GM23248 (cell line): ENCODE results near the gene PTP4A2. TPM values are rescaled to one million over a fixed set of nuclear protein-coding genes. Genes with fewer than 3 reads are reported as not detected.
"Not testable (repeated sequence)": the region's sequence is repeated elsewhere in the genome, so short reads cannot be mapped to it uniquely, and the experiment has no call there.

Source experiments
- DNase-seq: peaks from one replicate; pipeline ENCODE4 v3.0.0-alpha.2; 2015
- H2AFZ ChIP-seq: fragments of 200-600 bp; sonication (generic); 2 replicates; pipeline ENCODE4 v1.6.1; 2016; ENCODE audit warnings: antibody characterized with exemption
- H3F3A ChIP-seq: fragments of 200-600 bp; sonication (generic); 2 replicates; pipeline ENCODE4 v1.6.1; 2016; ENCODE audit warnings: mild to moderate bottlenecking, antibody characterized with exemption, mixed run types; ENCODE audit not compliant: insufficient read depth
- H3K27ac ChIP-seq: fragments of 200-600 bp; sonication (generic); 2 replicates; pipeline ENCODE4 v1.5.1; 2016; ENCODE audit warnings: mild to moderate bottlenecking
- H3K27me3 ChIP-seq: fragments of 200-600 bp; sonication (generic); replicated peaks from 2 replicates; pipeline ENCODE4 v1.6.1; 2016; ENCODE audit warnings: mild to moderate bottlenecking; ENCODE audit not compliant: insufficient read depth
- H3K36me3 ChIP-seq: fragments of 200-600 bp; sonication (generic); 2 replicates; pipeline ENCODE4 v1.6.1; 2016; ENCODE audit warnings: low read depth, mild to moderate bottlenecking
- H3K4me1 ChIP-seq: fragments of 200-600 bp; sonication (generic); 2 replicates; pipeline ENCODE4 v1.6.1; 2016; ENCODE audit warnings: mild to moderate bottlenecking; ENCODE audit not compliant: insufficient read depth
- H3K4me2 ChIP-seq: fragments of 200-600 bp; sonication (generic); one replicate; pipeline ENCODE4 v1.6.1; 2016; ENCODE audit warnings: mild to moderate bottlenecking; ENCODE audit not compliant: unreplicated experiment
- H3K4me3 ChIP-seq: fragments of 200-600 bp; sonication (generic); 2 replicates; pipeline ENCODE4 v1.5.1; 2016; ENCODE audit warnings: mild to moderate bottlenecking
- H3K79me2 ChIP-seq: fragments of 200-600 bp; sonication (generic); 2 replicates; pipeline ENCODE4 v1.6.1; 2016; ENCODE audit warnings: mild to moderate bottlenecking; ENCODE audit not compliant: insufficient read depth
- H3K9ac ChIP-seq: fragments of 200-600 bp; sonication (generic); 2 replicates; pipeline ENCODE4 v1.6.1; 2016; ENCODE audit warnings: mild to moderate bottlenecking
- H3K9me2 ChIP-seq: fragments of 200-600 bp; sonication (generic); 2 replicates; pipeline ENCODE4 v1.6.1; 2016; ENCODE audit warnings: mixed run types, mild to moderate bottlenecking, moderate library complexity; ENCODE audit not compliant: insufficient read depth
- H3K9me3 ChIP-seq: fragments of 200-600 bp; sonication (generic); one replicate; pipeline ENCODE4 v1.6.1; 2017; ENCODE audit warnings: low read depth
- H4K20me1 ChIP-seq: fragments of 200-600 bp; sonication (generic); 2 replicates; pipeline ENCODE4 v1.6.0; 2016; ENCODE audit not compliant: insufficient read depth
- EZH2 ChIP-seq: fragments of 200-600 bp; sonication (generic); IDR thresholded peaks from 2 replicates; pipeline ENCODE4 v1.6.1; 2018; ENCODE audit warnings: antibody characterized with exemption, mild to moderate bottlenecking; ENCODE audit not compliant: insufficient read depth, poor library complexity, severe bottlenecking
- EZH2phosphoT487 ChIP-seq: fragments of 200-600 bp; sonication (generic); IDR thresholded peaks from 2 replicates; pipeline ENCODE4 v1.6.1; 2018; ENCODE audit warnings: antibody characterized with exemption, moderate library complexity, mild to moderate bottlenecking, low read depth; ENCODE audit not compliant: insufficient read depth
- WGBS, 2 experiments: methylation state at CpG; one replicate each; pipeline ENCODE4 v1.1.6; 2015 to 2017; ENCODE audit warnings: low lambda C conversion rate in 2 of 2, low coverage in 1 of 2; ENCODE audit errors: missing lambda C conversion rate in 2 of 2; 5-methylcytosine and 5-hydroxymethylcytosine counted together
- in situ Hi-C: fragments of 300-500 bp; cut with MboI; formaldehyde crosslinking; loops from 2 replicates; pipeline ENCODE4 v1.15.0; 2020
- polyA plus RNA-seq: library from polyadenylated mRNA; unstranded; fragments of >200 nt; fragmentation: Nextera tagmentation; extraction: Ambion mirVana; gene quantifications from 2 replicates; pipeline ENCODE4 v1.2.1, GENCODE V29; 2016
- total RNA-seq: library from RNA; depleted of rRNA; stranded (reverse); fragments of >200 nt; shearing (Covaris generic); gene quantifications from 2 replicates; pipeline ENCODE4 v1.2.3, GENCODE V29; 2014

PTP4A2 gene
- total and polyA plus RNA-seq, 2 experiments from 2014 or later, result 292 to 379 TPM

DNA sequence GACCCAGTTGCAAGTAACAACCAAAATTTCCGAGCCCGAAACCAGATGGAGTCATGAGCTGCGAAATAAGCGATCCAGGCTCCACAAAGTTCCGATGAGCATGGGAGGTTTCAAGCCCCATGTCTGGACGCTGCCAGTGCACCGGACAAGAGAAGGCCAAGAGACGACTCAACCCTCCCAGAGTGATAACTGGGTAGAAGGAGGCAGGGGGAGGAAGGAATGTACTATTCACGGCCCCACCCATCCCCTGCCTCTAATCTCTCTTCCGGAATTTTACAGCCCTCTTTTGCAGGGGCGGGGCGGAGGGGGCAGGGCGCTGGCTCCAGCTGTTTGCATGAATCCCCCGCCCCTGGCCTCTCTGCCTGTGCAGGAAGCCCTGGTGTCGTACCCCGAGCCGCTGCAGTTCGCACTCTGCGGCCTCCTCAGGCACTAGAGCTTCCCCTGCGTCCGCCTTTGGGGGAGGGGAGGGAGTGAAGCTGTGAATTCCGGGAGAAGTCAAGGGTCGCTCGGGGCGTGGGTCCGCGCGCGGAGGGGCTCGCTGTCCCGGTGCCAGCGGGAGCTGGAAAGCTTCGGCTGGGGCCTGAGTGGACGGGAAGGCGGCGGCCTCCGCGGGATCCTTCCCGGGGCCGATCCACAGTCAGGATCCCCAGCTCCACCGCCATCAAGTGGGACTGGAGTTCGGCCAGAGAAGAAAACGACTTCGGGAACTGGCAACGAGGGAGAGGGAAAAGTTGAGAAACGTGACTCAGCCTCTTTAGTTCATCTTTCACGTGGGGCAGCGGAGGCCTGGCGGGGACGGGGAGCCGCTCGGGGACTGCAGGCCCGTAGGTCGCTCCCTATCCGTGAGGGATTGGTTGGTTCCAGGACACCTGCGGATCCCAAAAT is 6.3 kb upstream of the PTP4A2 start:
- peak overlapping the region; percentile 97 for H3K27ac ChIP-seq
- peak overlapping the region; percentile 87 for H2AFZ ChIP-seq

DNA sequence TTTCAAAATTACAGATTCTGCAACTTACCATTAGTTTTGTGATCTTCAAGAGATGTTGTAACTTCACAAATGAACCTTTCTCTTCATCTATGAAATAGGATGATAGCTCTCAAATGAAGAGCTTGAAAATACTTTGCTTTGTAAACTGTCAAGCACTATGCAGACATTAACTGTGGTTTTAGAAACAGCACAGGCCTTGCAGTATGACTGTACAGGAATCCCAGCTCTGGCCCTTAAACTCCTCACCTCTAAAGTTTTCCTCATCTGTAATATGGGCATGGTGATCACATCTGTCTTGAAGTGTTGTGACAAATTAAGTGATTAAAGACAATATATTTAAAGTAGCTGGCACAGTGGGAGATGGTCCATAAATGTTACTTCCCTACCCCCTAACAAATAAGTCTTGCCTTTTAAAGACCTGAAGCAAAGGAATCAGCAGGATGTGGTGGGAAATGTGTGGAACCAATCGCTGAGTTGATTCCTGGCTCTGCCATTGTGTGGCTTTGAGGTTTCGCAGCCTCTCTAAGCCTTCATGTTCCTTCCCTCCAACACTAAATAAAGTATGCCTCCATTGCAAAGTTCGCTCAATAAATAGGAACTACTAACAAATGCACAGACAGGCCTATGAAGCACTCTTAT is 5.5 kb upstream of the PTP4A2 start:
- H4K20me1 ChIP-seq, result no peaks in the 10 kb centered on the region
- no peaks in the 10 kb centered on the region for H3K9me3 ChIP-seq
- no peaks in the 10 kb centered on the region for H3K9me2 ChIP-seq
- 71 to 80% methylated on average over 3 of the region's 3 CpGs for WGBS, 2 experiments
- in situ Hi-C loops, result no loop called here
- H3K36me3 ChIP-seq, result no peaks in the 10 kb centered on the region
- no peak for TF ChIP-seq EZH2phosphoT487
- no peak for TF ChIP-seq EZH2
- peak overlapping the region; percentile 90 for H3K9ac ChIP-seq
- H2AFZ ChIP-seq, result peak overlapping the region; percentile 87
- no peaks in the 10 kb centered on the region for H3K27me3 ChIP-seq
- peak; percentile 37 for DNase-seq
- peaks cover 31% of the 10 kb centered on the region for H3K4me1 ChIP-seq
- H3K4me3 ChIP-seq, result peak overlapping the region; percentile 69; the same call in 1 of the 2 replicates
- no peaks in the 10 kb centered on the region for H3K79me2 ChIP-seq
- H3K27ac ChIP-seq, result peak overlapping the region; percentile 97
- peaks cover 34% of the 10 kb centered on the region for H3F3A ChIP-seq
- H3K4me2 ChIP-seq, result peak overlapping the region; percentile 80

More for the DNA sequence above, 6.3 kb upstream of the PTP4A2 start:
- Histone ChIP-seq H3K79me2 (no peaks in the 10 kb centered on the region), H3K9me3 (no peaks in the 10 kb centered on the region), H3K4me1 (peaks cover 27% of the 10 kb centered on the region), H3K36me3 (no peaks in the 10 kb centered on the region), H3F3A (peaks cover 27% of the 10 kb centered on the region), H3K4me2 (peak overlapping the region; percentile 80), H3K27me3 (no peaks in the 10 kb centered on the region), H3K9me2 (no peaks in the 10 kb centered on the region), H3K9ac (peak overlapping the region; percentile 90), H3K4me3 (peak overlapping the region; percentile 69), H4K20me1 (no peaks in the 10 kb centered on the region)
- WGBS, 2 experiments, result 3 to 5% methylated on average over 47 to 53 of the region's 56 CpGs
- in situ Hi-C loops, result no loop called here
- TF ChIP-seq EZH2phosphoT487 (no peak), EZH2 (no peak)
- peak; percentile 97 for DNase-seq

DNA sequence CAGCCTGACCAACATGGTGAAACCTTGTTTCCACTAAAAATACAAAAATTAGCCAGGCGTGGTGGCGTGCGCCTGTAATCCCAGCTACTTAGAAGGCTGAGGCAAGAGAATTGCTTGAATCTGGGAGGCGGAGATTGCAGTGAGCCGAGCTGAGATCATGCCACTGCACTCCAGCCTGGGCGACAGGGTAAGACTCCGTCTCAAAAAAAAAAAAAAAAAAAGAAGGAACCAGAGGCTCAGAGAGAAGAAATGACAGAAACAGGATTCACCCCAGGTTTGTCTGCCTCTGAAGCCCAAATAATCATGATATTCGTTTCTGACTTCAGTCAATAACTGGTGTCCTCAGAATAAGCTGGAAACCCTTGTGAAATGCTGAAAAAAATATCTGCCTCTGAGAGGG is 3.9 kb upstream of the PTP4A2 start:
- H3K27ac ChIP-seq, H3K9ac ChIP-seq, H4K20me1 ChIP-seq, H3K79me2 ChIP-seq, in situ Hi-C loops, H3K36me3 ChIP-seq, H3K9me2 ChIP-seq, DNase-seq, H2AFZ ChIP-seq, H3K27me3 ChIP-seq, H3K9me3 ChIP-seq, H3K4me3 ChIP-seq, H3K4me2 ChIP-seq: not testable (repeated sequence)
- Histone ChIP-seq H3K4me1 (peaks cover 31% of the 10 kb centered on the region), H3F3A (peaks cover 34% of the 10 kb centered on the region)
- WGBS, 2 experiments, result 72 to 80% methylated on average over 7 to 8 of the region's 8 CpGs

DNA sequence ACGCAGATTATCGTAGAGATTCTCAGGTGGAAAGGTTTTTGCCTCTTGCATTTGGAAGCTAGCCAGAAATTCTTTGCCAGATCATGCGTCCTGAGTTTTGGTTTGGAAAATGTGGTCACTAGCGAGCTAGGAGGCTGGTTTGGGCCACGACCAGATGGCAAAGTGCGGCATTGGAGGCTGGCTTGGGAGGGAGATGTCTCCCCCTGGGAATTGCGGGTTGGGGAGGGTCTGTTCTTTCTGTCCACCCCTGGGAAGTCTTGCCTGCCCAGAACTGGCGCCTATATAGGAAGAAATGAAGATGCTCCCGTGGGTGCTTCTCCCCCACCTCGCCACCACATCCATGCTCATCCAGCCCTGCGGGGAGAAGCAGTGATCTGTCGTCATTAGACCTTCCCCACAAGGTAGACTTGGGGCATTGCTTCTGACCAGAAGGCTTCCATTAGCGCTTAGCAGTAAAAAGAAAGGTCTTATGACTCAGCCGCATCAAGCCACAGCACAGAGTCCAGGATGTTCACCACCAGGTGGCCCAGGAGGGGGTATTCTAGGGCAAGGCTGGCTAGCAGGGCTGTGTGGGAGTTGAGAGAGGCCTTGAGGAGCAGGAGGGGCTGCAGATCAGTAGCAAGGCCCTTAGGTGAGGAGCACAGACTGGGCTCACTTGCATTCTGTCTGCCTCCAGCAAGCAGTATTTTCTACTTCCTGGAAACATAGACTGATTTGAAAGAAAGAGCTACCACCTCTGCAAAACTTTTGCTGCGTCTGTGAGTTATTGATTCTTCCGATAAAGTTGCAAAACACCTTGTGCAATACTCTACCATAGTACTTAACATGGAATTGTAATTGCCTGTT is 1.5 kb upstream of the PTP4A2 start:
- Histone ChIP-seq H3K4me3 (no peak overlapping the region), H3K79me2 (peaks cover 32% of the 10 kb centered on the region), H3K9me3 (no peaks in the 10 kb centered on the region), H3K4me2 (peak overlapping the region; percentile 1), H4K20me1 (peaks cover 12% of the 10 kb centered on the region; the same call in 1 of the 2 replicates), H3K27ac (peak overlapping the region; percentile 34), H2AFZ (peak overlapping the region; percentile 28; the same call in 1 of the 2 replicates), H3K4me1 (peaks cover 41% of the 10 kb centered on the region), H3K36me3 (no peaks in the 10 kb centered on the region), H3F3A (peaks cover 51% of the 10 kb centered on the region), H3K9ac (no peak overlapping the region), H3K27me3 (no peaks in the 10 kb centered on the region), H3K9me2 (no peaks in the 10 kb centered on the region)
- TF ChIP-seq EZH2 (no peak), EZH2phosphoT487 (no peak)
- 77 to 81% methylated on average over 16 of the region's 16 CpGs for WGBS, 2 experiments
- in situ Hi-C loops, result no loop called here
- peak; percentile 88 for DNase-seq
